HepG2 (cell line): Measurements from ENCODE around the gene URM1. TPM values are rescaled to one million over a fixed set of nuclear protein-coding genes. Genes with fewer than 3 reads are reported as not detected.
A peak's percentile ranks its signal among the peaks of the same experiment; 100 is the strongest.

Source experiments
- BCL6 ChIP-seq: IDR thresholded peaks from 2 replicates; pipeline ENCODE4 v1.6.1; 2016; ENCODE audit warnings: missing genetic modification reagents, missing compliant biosample characterization
- CHD4 ChIP-seq: fragments of 200-600 bp; sonication (generic); IDR thresholded peaks from 2 replicates; pipeline ENCODE4 v1.7.0; 2017; ENCODE audit warnings: mild to moderate bottlenecking, low read length, borderline replicate concordance
- FIP1L1 ChIP-seq: fragments of 200-400 bp; formaldehyde crosslinking; IDR thresholded peaks from 2 replicates; pipeline ENCODE4 v1.6.1; 2018; ENCODE audit warnings: low read depth, mild to moderate bottlenecking, low read length, moderate library complexity, borderline replicate concordance; ENCODE audit not compliant: insufficient read depth
- GABPB1 ChIP-seq: IDR thresholded peaks from 2 replicates; pipeline ENCODE4 v1.6.1; 2016; ENCODE audit warnings: mild to moderate bottlenecking, missing genetic modification reagents, moderate library complexity, missing compliant biosample characterization
- KDM6A ChIP-seq: IDR thresholded peaks from 2 replicates; pipeline ENCODE4 v1.6.1; 2016; ENCODE audit warnings: low read depth
- PAF1 ChIP-seq: IDR thresholded peaks from 2 replicates; pipeline ENCODE4 v1.6.1; 2016; ENCODE audit warnings: missing genetic modification reagents, missing compliant biosample characterization
- PAX8 ChIP-seq: sonication (generic); formaldehyde crosslinking; IDR thresholded peaks from 2 replicates; pipeline ENCODE4 v1.8.0; 2022; ENCODE audit warnings: mild to moderate bottlenecking, missing genetic modification reagents, borderline replicate concordance
- PHF5A ChIP-seq: IDR thresholded peaks from one replicate; pipeline ENCODE4 v1.6.1; 2018; ENCODE audit warnings: low read depth, missing genetic modification reagents; ENCODE audit not compliant: unreplicated experiment
- PRMT3 ChIP-seq: sonication (generic); formaldehyde crosslinking; IDR thresholded peaks from 2 replicates; pipeline ENCODE4 v1.8.1; 2022; ENCODE audit warnings: low read depth, mild to moderate bottlenecking, moderate library complexity, missing genetic modification reagents, borderline replicate concordance
- SRSF1 ChIP-seq: fragments of 200-400 bp; formaldehyde crosslinking; optimal IDR thresholded peaks from 2 replicates; pipeline ENCODE3; 2017; ENCODE audit warnings: mild to moderate bottlenecking, low read depth, low read length, moderate library complexity
- SYNCRIP ChIP-seq: fragments of 200-400 bp; formaldehyde crosslinking; IDR thresholded peaks from 2 replicates; pipeline ENCODE4 v1.6.1; 2018; ENCODE audit warnings: mild to moderate bottlenecking, low read depth, low read length; ENCODE audit not compliant: insufficient read depth
- TBL1XR1 ChIP-seq: fragments of 150-350 bp; IDR thresholded peaks from 2 replicates; pipeline ENCODE4 v1.6.1; 2014; ENCODE audit warnings: borderline replicate concordance, low read length; ENCODE audit not compliant: partially characterized antibody
- TOE1 ChIP-seq: sonication (generic); formaldehyde crosslinking; IDR thresholded peaks from 2 replicates; pipeline ENCODE4 v1.4.0; 2020; ENCODE audit warnings: mild to moderate bottlenecking, missing genetic modification reagents
- ZFP37 ChIP-seq: sonication (generic); formaldehyde crosslinking; IDR thresholded peaks from 2 replicates; pipeline ENCODE4 v1.4.0; 2020; ENCODE audit warnings: missing genetic modification reagents, borderline replicate concordance
- ZNF652 ChIP-seq: IDR thresholded peaks from 2 replicates; pipeline ENCODE4 v1.6.1; 2016; ENCODE audit warnings: low read depth, borderline replicate concordance
- polyA plus RNA-seq, 8 experiments: library from polyadenylated mRNA; depleted of rRNA in 3 of 8; stranded (reverse) in 7 of 8; unstranded in 1 of 8; fragments of >200 nt; fragmentation: Illumina TruSeq in 4 of 8; extraction: Trizol in 4 of 8; gene quantifications; 2 replicates each; pipeline versions ENCODE4 v1.2.1 to v1.2.3, GENCODE V29; 2011 to 2016; ENCODE audit warnings: low read depth in 4 of 8, missing spikeins in 1 of 8, mixed read lengths in 1 of 8; ENCODE audit not compliant: insufficient read depth in 1 of 8
- total RNA-seq, 5 experiments: library from RNA; depleted of rRNA; stranded (reverse); fragments of >200 nt; fragmentation: Illumina TruSeq; extraction: Trizol; gene quantifications; 2 replicates each; pipeline ENCODE4 v1.2.3, GENCODE V29; 2016; ENCODE audit warnings: low read depth in 1 of 5
- TF ChIP-seq, protein P1 (sequence below): sonication (generic); formaldehyde crosslinking; IDR thresholded peaks from 2 replicates; pipeline ENCODE4 v1.4.0; 2020; ENCODE audit warnings: missing genetic modification reagents
- TF ChIP-seq, protein P2 (sequence below): sonication (generic); formaldehyde crosslinking; IDR thresholded peaks from 2 replicates; pipeline ENCODE4 v1.4.0; 2020; ENCODE audit warnings: missing genetic modification reagents
- TF ChIP-seq, protein P3 (sequence below): sonication (generic); formaldehyde crosslinking; IDR thresholded peaks from 2 replicates; pipeline ENCODE4 v1.4.0; 2020; ENCODE audit warnings: missing genetic modification reagents
- TF ChIP-seq, protein P4 (sequence below): sonication (generic); formaldehyde crosslinking; IDR thresholded peaks from 2 replicates; pipeline ENCODE4 v1.4.0; 2020; ENCODE audit warnings: missing genetic modification reagents, low read depth, mild to moderate bottlenecking, borderline replicate concordance
- TF ChIP-seq, protein P5 (sequence below): sonication (generic); formaldehyde crosslinking; IDR thresholded peaks from 2 replicates; pipeline ENCODE4 v1.8.1; 2023; ENCODE audit warnings: mild to moderate bottlenecking, missing genetic modification reagents, borderline replicate concordance

The URM1 gene
- total and polyA plus RNA-seq, 2 of the 13 experiments (the other 11 are each of a cell fraction or from before 2014, with no cell fraction given) = 37.1 to 41.3 TPM

DNA sequence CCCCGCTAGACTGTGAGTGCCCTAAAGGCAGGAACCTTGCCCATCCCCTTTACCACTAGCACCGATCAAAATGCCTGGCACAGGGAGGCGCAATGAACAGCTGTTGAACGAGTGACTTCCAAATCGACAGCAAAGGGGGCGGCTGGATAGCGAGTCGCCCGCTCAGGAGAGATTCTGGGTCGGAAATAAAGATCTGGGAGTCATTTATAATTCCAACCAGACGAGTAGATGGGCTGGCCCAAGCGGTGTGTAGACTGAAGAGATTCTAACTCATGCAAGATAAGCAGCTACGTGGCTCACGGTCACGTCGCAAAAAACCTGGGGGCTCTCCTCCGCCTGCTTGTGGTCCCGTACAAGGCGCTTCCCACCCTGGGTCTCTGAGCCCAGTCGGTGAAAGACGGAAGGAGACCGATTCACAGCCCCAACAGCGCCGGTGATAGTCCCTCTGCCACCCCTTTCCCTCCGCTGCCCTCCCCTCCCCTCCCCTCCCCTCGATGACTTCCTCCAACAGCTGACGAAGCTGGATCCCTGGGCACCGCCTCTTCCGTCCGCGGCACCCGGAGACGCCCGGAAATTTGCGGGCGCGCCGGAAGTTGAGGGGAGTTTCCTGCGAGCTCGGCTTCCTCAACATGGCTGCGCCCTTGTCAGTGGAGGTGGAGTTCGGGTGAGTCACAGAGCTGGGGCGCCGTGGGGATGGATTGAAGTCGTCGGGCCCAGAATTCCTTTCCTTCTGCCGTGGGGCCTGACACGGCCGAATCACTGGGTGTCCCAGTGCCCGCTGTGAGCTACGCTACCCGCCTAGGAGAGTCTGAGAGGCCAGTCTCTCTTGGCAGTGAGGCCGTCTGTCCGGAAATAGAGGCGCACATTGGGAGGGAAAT, at the start of gene URM1 (continued):
- TF ChIP-seq, protein P1, sequence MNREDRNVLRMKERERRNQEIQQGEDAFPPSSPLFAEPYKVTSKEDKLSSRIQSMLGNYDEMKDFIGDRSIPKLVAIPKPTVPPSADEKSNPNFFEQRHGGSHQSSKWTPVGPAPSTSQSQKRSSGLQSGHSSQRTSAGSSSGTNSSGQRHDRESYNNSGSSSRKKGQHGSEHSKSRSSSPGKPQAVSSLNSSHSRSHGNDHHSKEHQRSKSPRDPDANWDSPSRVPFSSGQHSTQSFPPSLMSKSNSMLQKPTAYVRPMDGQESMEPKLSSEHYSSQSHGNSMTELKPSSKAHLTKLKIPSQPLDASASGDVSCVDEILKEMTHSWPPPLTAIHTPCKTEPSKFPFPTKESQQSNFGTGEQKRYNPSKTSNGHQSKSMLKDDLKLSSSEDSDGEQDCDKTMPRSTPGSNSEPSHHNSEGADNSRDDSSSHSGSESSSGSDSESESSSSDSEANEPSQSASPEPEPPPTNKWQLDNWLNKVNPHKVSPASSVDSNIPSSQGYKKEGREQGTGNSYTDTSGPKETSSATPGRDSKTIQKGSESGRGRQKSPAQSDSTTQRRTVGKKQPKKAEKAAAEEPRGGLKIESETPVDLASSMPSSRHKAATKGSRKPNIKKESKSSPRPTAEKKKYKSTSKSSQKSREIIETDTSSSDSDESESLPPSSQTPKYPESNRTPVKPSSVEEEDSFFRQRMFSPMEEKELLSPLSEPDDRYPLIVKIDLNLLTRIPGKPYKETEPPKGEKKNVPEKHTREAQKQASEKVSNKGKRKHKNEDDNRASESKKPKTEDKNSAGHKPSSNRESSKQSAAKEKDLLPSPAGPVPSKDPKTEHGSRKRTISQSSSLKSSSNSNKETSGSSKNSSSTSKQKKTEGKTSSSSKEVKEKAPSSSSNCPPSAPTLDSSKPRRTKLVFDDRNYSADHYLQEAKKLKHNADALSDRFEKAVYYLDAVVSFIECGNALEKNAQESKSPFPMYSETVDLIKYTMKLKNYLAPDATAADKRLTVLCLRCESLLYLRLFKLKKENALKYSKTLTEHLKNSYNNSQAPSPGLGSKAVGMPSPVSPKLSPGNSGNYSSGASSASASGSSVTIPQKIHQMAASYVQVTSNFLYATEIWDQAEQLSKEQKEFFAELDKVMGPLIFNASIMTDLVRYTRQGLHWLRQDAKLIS (CRISPR knock-in tag) = no peak
- TF ChIP-seq, protein P2, sequence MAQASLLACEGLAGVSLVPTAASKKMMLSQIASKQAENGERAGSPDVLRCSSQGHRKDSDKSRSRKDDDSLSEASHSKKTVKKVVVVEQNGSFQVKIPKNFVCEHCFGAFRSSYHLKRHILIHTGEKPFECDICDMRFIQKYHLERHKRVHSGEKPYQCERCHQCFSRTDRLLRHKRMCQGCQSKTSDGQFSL (CRISPR knock-in tag) = no peak
- TF ChIP-seq FIP1L1 (no peak), ZNF652 (CRISPR knock-in tag) (no peak), KDM6A (CRISPR knock-in tag) (no peak), BCL6 (CRISPR knock-in tag) (no peak), ZFP37 (CRISPR knock-in tag) (no peak), PAX8 (CRISPR knock-in tag) (no peak), TBL1XR1 (no peak), PHF5A (CRISPR knock-in tag) (no peak), GABPB1 (peak; percentile 95), TOE1 (no peak), SYNCRIP (no peak), PRMT3 (CRISPR knock-in tag) (no peak), PAF1 (CRISPR knock-in tag) (no peak), CHD4 (no peak), SRSF1 (peak; percentile 54)
- TF ChIP-seq, protein P3, sequence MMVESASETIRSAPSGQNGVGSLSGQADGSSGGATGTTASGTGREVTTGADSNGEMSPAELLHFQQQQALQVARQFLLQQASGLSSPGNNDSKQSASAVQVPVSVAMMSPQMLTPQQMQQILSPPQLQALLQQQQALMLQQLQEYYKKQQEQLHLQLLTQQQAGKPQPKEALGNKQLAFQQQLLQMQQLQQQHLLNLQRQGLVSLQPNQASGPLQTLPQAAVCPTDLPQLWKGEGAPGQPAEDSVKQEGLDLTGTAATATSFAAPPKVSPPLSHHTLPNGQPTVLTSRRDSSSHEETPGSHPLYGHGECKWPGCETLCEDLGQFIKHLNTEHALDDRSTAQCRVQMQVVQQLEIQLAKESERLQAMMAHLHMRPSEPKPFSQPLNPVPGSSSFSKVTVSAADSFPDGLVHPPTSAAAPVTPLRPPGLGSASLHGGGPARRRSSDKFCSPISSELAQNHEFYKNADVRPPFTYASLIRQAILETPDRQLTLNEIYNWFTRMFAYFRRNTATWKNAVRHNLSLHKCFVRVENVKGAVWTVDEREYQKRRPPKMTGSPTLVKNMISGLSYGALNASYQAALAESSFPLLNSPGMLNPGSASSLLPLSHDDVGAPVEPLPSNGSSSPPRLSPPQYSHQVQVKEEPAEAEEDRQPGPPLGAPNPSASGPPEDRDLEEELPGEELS = no peak
- TF ChIP-seq, protein P4, sequence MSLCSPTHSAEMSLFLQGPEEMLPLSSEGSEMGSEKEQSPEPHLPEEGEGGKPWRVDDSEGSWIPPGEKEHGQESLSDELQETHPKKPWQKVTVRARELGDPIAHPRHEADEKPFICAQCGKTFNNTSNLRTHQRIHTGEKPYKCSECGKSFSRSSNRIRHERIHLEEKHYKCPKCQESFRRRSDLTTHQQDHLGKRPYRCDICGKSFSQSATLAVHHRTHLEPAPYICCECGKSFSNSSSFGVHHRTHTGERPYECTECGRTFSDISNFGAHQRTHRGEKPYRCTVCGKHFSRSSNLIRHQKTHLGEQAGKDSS = 0 out of 2 replicates have a peak, but pooled peaks have one; percentile 23
- TF ChIP-seq, protein P5, sequence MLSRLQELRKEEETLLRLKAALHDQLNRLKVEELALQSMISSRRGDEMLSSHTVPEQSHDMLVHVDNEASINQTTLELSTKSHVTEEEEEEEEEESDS (CRISPR knock-in tag) = no peak
